Measurements from ENCODE around the gene LRP2.
A peak's percentile ranks its signal among the peaks of the same experiment; 100 is the strongest.

LRP2 gene

GRCh38 chr2:169119123-169119760, 243.1 kb downstream of the LRP2 start:
- DNase-seq (ENCODE audit: low spot score) = no peak

- no peak for DNase-seq (ENCODE audit: low spot score)
These were observed 244.3 kb downstream of the LRP2 start for GRCh38 chr2:169118060-169118459.

GRCh38 chr2:169116993-169117392, 245.3 kb downstream of the LRP2 start:
- no peak for DNase-seq (ENCODE audit: low spot score)

- DNase-seq (ENCODE audit: low spot score) = no peak
These were observed 246.0 kb downstream of the LRP2 start for GRCh38 chr2:169116327-169116726.

- no peak for DNase-seq (ENCODE audit: low spot score)
These were observed 248.3 kb downstream of the LRP2 start for GRCh38 chr2:169114056-169114455.

- DNase-seq (ENCODE audit: low spot score) = no peak
These were observed 249.5 kb downstream of the LRP2 start for GRCh38 chr2:169112841-169113240.

- DNase-seq (ENCODE audit: low spot score) = no peak
These were observed 251.4 kb downstream of the LRP2 start for GRCh38 chr2:169110916-169111315.

GRCh38 chr2:169110419-169110818, 251.9 kb downstream of the LRP2 start:
- no peak for DNase-seq (ENCODE audit: low spot score)

- peak; percentile 71 for DNase-seq (ENCODE audit: low spot score)
These were observed 252.6 kb downstream of the LRP2 start for GRCh38 chr2:169109502-169110409.

- no peak for DNase-seq (ENCODE audit: low spot score)
These were observed 254.0 kb downstream of the LRP2 start for GRCh38 chr2:169108099-169108884.

GRCh38 chr2:169107645-169108044, 254.7 kb downstream of the LRP2 start:
- DNase-seq (ENCODE audit: low spot score) = no peak

GRCh38 chr2:169106563-169107545, 255.5 kb downstream of the LRP2 start:
- no peak for DNase-seq (ENCODE audit: low spot score)

- DNase-seq (ENCODE audit: low spot score) = no peak
These were observed 256.2 kb downstream of the LRP2 start for GRCh38 chr2:169106134-169106533.

- no peak for DNase-seq (ENCODE audit: low spot score)
These were observed 256.9 kb downstream of the LRP2 start for GRCh38 chr2:169105476-169105875.

GRCh38 chr2:169104848-169105247, 257.5 kb downstream of the LRP2 start:
- DNase-seq (ENCODE audit: low spot score) = no peak

- DNase-seq (ENCODE audit: low spot score) = peak; percentile 79
These were observed 266.7 kb downstream of the LRP2 start for GRCh38 chr2:169095621-169096105.

- DNase-seq (ENCODE audit: low spot score) = no peak
These were observed 267.7 kb downstream of the LRP2 start for GRCh38 chr2:169094676-169095075.

- no peak for DNase-seq (ENCODE audit: low spot score)
These were observed 268.8 kb downstream of the LRP2 start for GRCh38 chr2:169093535-169093934.

GRCh38 chr2:169091761-169092519, 270.4 kb downstream of the LRP2 start:
- peak; percentile 80 for DNase-seq (ENCODE audit: low spot score)

GRCh38 chr2:169091256-169091655, 271.1 kb downstream of the LRP2 start:
- DNase-seq (ENCODE audit: low spot score) = no peak
